Fibroblast of skin of left biceps (primary cell): ENCODE results near the gene ENTPD2.
A peak's percentile ranks its signal among the peaks of the same experiment; 100 is the strongest.

Experiments
- DNase-seq, 2 experiments: peaks; one replicate each; pipeline ENCODE4 v3.0.0-alpha.2; 2013; ENCODE audit warnings: low read depth in 2 of 2

Gene ENTPD2

DNA sequence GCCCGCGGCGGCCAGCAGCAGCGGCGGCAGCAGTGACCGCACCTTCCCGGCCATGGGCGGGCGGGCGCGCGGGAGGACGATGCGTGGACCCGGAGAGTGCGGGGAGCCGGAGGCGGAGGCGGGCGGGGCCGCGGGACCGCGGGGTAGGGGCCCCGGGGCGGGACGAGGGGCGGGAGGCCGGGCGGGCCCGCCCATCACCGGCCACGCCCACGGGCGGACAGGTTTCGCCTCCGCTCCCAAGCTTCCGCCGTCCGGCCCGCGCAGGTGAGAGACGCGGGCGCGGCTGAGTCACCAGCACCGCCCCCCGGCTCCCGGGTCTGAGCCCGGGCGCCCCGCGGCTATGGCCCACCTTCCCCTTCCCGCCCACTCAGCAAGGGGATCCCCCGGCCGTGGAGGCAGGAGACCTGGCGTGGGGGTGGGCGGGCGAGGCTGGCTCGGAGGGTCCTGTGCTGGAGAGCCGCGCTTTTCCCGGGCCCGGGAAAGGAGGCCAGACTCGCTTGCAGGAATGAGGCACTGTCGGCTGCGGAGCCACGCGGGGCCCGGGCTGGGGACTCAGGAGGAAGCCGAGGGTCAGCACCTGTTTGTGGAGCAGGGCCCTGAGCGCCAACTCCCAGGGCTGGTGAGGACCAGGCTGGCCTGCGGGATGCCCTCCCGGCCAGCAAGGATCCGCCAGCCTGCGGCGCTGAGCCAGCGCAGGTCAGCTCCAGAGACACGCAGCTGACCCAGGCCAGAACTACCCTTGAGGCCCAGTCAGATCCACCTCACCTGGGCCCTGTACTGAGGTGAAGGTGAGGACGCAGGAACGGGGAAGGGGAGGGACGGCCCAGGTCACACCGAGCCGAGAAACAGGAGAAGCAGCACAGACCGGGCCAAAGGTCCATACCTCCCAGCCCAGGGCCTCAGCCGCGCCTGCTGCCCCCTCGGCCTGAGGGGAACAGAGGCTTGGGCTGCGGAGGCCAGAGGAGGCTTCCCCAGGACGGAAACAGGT lies at the start of gene ENTPD2:
Gene ENTPD2 (minus strand): TSS at position 118 of the 988 bp plus-strand sequence. CDS start 64 bp downstream, at position 54.
- no peak for DNase-seq

DNA sequence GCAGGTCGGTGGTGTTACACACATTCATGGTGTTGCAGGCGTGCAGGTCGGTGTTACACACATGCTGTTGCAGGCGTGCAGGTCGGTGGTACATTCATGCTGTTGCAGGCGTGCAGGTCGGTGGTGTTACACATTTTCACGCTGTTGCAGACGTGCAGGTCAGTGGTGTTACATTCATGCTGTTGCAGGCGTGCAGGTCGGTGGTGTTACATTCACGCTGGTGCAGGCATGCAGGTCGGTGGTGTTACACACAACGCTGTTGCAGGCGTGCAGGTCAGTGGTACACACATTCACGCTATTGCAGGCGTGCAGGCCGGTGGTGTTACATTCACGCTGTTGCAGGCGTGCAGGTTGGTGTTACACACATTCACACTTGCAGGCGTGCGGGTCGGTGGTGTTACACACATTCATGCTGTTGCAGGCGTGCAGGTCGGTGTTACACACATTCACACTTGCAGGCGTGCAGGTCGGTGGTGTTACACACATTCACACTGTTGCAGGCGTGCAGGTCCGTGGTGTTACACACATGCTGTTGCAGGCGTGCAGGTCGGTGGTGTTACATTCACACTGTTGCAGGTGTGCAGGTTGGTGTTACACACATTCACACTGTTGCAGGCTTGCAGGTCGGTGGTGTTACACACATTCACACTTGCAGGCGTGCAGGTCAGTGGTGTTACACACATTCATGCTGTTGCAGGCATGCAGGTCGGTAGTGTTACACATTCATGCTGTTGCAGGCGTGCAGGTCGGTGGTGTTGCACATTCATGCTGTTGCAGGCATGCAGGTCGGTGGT lies 49.5 kb upstream of the ENTPD2 start:
- DNase-seq, result no peak

- DNase-seq, result no peak
Measured at GRCh38 chr9:137099231-137099630, 45.4 kb upstream of the ENTPD2 start.

DNA sequence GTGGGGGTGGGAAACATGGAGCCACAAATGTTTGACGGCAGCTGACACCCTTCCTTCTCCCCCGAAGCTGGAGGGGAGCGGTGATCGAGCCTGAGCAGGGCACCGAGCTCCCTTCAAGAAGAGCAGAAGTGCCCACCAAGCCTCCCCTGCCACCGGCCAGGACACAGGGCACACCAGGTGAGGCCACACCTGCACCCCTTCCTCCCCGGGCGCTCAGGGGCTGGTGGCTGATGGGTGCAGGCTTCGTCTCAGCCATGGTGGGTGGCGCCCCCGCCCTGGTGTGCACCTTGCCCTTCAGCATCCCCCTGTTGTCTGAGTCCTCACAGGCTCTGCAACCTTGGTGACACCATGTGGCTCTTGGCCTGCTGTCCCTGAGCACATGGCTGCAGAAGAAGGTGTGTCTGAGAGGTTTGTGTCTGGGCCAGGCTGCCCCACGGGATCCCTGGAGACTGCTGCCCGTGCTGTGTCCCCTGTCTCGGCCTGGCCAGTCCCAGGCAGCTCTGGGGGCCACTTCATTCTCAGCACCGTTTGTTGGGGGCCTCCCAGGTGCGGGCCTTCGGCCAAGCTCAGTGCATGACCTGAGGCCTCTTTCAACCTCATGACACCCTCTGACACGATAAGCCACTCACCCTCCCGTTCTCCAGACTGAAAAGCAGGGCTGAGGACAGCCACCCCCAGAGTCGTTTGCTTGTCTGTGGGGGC lies 44.1 kb upstream of the ENTPD2 start:
- DNase-seq, result no peak

DNA sequence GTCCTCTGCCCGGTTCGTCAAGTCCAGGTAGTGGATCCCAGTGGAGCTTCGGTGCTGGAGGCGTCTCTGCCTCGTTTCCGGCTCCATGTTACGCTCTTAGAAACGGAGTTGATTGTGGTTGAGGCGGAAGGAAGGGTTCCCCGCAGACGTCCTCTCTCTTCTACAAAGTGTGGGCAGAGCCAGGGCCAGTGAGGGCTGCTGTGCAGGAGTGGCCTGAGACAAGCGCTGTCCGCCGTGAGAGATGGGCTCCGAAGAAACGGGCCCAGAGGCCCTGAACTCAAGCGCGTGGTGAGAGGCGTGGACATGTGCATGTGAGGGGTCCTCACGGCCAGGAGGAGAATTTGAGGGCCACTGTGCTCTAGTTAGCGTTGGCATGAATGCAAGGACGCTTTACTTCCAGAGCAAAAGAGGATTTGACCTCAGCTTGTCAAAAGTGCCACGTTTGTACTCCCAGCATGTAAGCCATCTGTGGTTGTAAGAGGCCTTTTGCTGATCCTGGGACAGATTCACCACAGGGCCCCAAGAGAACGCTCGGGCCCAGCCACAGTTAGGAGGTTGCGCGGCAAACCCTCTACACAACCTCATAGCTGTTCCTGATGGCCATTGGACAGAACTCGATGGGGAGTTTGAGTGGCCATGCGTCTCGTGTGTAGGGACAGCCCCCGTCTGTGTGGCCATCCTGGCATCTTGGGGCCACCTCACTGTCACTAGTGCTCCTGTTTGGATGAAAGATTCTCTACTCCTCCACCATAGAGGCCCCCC lies 43.1 kb upstream of the ENTPD2 start:
- DNase-seq, result no peak

GRCh38 chr9:137095664-137096517 lies 42.0 kb upstream of the ENTPD2 start:
- DNase-seq, result no peak

DNA sequence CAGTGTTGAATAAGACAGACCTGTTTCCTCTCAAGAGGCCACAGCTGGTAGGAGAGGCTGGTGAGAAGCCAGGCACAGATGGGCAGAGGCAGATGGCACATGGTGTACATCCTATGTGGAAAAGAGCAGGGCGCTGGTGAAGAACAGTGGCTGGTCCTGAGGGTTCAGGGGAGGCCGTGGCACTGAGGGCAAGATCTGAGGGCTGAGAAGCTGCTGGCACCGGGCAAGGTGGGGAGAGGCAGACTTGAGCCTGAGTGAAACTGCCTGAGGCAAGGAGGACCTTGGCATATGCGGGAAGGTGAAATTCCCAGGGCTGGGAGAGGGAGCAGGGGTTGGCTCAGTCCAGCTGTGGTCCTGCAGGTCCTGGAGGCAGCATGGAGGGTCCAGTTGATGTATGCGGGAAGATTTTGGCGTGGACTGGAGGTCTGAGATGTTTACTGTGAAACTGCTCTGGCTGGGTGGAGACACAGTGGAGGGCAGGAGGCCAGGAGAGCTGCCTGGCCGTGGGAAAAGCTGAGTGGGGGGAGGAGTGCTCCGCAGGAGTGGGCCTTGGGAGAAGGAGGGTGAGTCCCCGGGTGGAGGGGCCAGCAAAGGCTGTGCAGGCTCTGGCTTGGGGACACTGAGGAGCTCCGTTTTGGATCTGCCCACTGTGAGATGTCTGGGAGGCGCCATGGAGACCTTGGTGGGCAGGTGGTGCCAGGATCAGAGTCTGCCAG lies 35.5 kb upstream of the ENTPD2 start:
- no peak for DNase-seq

GRCh38 chr9:137088121-137088520 lies 34.3 kb upstream of the ENTPD2 start:
- DNase-seq, result no peak

DNA sequence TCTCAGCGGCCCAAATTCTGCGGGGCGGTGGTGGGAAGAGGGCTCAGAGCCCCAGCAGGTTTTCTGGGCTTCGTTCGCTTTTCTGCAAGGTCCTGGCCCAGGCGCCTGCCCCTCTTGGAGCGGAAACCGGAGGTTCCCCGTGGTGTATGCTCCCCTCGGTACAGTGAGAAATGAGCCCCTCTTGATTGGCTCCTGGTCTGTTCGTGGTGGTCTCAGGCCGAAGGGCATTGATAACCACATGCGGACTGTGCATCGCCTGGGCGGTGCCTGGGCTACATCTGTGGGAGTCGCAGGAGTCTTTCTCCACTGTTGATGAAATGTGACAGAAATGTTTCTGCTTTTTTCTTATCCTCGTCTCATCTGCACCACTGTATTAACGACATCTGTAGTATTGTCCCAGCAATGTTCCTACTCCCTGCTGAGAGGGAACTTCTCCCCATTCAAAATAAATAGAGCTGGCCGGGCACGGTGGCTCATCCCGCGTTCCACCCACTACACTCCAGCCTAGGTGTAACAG lies 33.6 kb upstream of the ENTPD2 start:
- no peak for DNase-seq

- DNase-seq, result peak; percentile 93 to 95
Measured at GRCh38 chr9:137086531-137087408, 32.9 kb upstream of the ENTPD2 start, which contains the start of gene MAN1B1. Gene MAN1B1, plus strand, starts transcription at chr9:137086985. Its CDS starts 15 bp downstream, at chr9:137087000.

DNA sequence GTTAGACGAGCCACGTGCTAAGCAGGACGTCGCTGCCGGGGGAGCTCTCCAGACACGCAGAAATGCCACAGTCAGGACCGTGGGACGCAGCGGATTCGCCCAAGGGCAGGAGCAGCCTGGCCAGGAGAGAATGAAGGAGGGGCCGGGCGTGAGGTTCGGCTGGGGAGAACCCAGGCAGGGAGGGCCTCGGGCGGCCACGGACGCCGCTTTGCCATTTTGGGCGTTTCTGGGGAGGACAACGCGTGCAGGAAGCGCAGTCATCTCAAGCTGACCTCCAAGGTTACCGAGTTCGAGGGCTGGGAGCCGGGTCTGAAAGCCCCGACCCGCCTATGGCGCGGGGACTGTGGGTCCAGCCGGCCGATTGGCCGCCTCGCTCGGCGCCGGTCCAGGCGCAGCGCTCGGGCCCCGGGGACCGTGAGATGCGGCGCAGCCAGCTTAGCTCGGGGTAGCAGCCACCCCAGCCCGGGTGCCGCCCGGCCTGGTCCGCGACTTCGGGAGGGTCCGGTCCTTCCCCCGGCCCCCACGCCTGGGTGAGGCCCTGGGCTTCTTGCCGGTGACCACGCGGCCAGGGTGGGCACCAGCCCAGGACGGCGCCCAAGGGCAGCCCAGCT lies 32.2 kb upstream of the ENTPD2 start:
- no peak for DNase-seq

DNA sequence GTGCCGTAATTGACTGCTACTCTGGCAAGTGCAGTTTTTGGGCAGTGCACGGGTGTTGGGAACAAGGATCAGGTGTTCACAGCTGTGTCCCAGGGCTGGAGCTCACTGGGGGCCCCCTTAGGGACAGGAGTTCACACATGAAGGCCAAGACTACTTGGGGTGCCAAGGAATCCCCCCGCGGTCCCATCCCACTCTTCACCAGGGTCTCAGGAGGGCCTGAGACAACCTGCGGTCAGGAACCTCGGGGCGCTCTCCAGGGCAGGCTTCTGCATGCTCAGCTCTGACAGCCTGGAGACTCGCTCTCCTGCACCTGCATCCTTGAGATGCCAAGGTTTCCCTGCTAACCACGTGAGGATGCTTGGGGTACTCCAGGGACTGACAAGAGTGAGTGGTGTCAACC lies 30.7 kb upstream of the ENTPD2 start:
- DNase-seq, result no peak

- peak; percentile 84 for DNase-seq
Measured at GRCh38 chr9:137083394-137084004, 29.6 kb upstream of the ENTPD2 start.

DNA sequence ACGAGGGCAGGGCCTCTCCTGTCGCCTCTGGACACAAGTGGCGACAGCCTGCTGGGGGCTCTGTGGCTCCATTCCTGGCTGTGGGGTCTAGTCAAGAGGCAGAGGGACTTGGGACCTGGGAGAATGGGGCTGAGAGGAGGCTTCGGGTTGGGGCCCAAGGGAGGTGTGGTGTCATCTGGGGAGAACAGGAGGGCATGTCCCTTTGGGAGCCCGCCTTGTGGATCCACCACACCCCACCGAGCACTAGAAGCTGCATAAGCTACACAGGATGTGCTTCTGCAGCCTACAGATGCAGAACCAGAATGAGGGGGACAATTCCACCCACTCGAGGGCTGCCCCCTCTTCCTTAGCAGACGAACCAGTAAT lies 29.0 kb upstream of the ENTPD2 start:
- no peak for DNase-seq

DNA sequence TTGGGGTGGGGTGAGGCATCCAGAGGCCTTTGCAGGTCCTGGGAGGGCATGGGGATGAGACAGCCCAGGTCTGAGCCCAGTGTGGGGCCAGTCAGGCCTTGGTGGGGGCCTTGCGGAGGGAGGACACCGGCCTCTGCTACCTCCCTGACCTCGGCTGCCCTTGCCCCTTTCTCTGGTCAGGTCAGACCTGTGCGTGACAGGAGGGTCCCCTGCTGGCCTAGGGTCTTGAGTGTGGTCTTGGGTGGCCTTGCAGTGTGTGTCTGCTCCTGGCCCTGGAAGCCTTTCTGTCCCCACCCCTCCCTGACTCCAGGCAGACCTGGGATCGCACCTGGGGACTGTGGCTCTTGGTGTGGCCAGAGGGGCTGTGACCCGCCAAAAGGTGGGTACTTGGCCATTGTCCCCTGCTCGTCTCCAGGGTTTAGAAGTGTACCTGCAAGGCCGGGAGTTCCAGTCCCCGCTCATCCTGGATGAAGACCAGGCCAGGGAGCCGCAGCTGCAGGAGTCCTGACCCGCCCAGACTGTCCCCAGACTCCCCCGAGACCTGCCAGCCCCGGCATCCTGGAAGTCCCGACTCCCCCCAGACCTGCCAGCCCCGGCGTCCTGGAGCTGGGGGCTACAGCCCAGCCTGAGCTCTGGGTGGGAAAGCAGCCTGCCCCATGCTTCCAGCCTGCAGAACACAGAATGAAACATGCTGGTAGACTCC lies 28.5 kb upstream of the ENTPD2 start:
- DNase-seq, result no peak

- no peak for DNase-seq
Measured at GRCh38 chr9:137080260-137081122, 26.6 kb upstream of the ENTPD2 start.
